ENCODE measurements around the gene NTRK3.

DNA sequence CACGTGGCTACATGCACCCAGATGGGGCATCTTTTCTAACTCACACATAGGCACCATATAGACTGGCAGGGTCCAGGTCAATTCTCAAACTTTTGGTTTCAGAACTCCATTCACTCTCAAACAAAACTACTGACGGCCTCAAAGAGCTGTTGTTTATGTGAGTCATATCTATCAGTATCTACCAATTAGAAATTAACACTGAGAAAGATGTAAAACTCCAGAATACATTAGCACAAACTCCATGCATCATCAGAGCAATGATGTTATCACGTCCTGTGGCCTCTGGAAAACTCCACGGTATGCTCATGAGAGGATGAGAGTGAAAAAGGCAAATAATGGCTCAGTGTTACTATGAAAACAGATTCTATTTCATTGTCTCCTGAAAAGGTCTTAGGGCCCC, 116.1 kb downstream of the NTRK3 start:
- TF ChIP-seq, protein P1, sequence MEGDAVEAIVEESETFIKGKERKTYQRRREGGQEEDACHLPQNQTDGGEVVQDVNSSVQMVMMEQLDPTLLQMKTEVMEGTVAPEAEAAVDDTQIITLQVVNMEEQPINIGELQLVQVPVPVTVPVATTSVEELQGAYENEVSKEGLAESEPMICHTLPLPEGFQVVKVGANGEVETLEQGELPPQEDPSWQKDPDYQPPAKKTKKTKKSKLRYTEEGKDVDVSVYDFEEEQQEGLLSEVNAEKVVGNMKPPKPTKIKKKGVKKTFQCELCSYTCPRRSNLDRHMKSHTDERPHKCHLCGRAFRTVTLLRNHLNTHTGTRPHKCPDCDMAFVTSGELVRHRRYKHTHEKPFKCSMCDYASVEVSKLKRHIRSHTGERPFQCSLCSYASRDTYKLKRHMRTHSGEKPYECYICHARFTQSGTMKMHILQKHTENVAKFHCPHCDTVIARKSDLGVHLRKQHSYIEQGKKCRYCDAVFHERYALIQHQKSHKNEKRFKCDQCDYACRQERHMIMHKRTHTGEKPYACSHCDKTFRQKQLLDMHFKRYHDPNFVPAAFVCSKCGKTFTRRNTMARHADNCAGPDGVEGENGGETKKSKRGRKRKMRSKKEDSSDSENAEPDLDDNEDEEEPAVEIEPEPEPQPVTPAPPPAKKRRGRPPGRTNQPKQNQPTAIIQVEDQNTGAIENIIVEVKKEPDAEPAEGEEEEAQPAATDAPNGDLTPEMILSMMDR (IDR thresholded peaks at IDR 0.05) = no peak
- TF ChIP-seq POLR2A (IDR thresholded peaks at IDR 0.05) = no peak

Data from thyroid gland (tissue), 4 donors.